ENCODE measurements around the gene RDH16. TPM values are rescaled to one million over a fixed set of nuclear protein-coding genes. Genes with fewer than 3 reads are reported as not detected.
"Not testable (repeated sequence)": the region's sequence is repeated elsewhere in the genome, so short reads cannot be mapped to it uniquely, and the experiment has no call there.

The RDH16 gene
- total and polyA plus RNA-seq, 2 experiments from 2014 or later, result 0.52 to 0.66 TPM

GRCh38 chr12:56941299-56942017, 15.9 kb downstream of the RDH16 start:
- Mint-ChIP-seq H3K4me3 (no peak overlapping the region; the same call in 2 of the 3 replicates), H3K27me3 (ENCODE audit: insufficient read depth, low read depth, poor library complexity) (peaks cover 2% of the 10 kb centered on the region), H3K36me3 (ENCODE audit: low read depth) (no peaks in the 10 kb centered on the region; the same call in 2 of the 3 replicates), H3K27ac (peak overlapping the region; percentile 16; the same call in 1 of the 2 replicates), H3K4me1 (no peaks in the 10 kb centered on the region), H3K9me3 (peaks cover 25% of the 10 kb centered on the region)
- DNase-seq (ENCODE audit: low spot score) (no peak), ATAC-seq (no peak)
- no peak for TF ChIP-seq JUNB (IDR thresholded peaks at IDR 0.05; ENCODE audit: unreplicated experiment)
- H4K20me1 ChIP-seq (replicated peaks; ENCODE audit: insufficient read depth), result no peaks in the 10 kb centered on the region
- H3K4me1 ChIP-seq (ENCODE audit: insufficient read depth), result no peaks in the 10 kb centered on the region
- peak overlapping the region; percentile 52; the same call in 1 of the 2 replicates for H2AFZ ChIP-seq
- no peak overlapping the region for H3K4me2 ChIP-seq
- no peaks in the 10 kb centered on the region for H3F3A ChIP-seq (replicated peaks; ENCODE audit: low read depth)
- no peak overlapping the region for H3K4me3 ChIP-seq
- no peaks in the 10 kb centered on the region for H3K9me2 ChIP-seq (ENCODE audit: insufficient read depth)
- no peak overlapping the region for H3K27ac ChIP-seq (ENCODE audit: low read depth)
- no peaks in the 10 kb centered on the region for H3K36me3 ChIP-seq (ENCODE audit: insufficient read depth)
- H3K27me3 ChIP-seq (ENCODE audit: insufficient read depth), result no peaks in the 10 kb centered on the region
- H3K79me2 ChIP-seq (replicated peaks; ENCODE audit: insufficient read depth), result no peaks in the 10 kb centered on the region

DNA sequence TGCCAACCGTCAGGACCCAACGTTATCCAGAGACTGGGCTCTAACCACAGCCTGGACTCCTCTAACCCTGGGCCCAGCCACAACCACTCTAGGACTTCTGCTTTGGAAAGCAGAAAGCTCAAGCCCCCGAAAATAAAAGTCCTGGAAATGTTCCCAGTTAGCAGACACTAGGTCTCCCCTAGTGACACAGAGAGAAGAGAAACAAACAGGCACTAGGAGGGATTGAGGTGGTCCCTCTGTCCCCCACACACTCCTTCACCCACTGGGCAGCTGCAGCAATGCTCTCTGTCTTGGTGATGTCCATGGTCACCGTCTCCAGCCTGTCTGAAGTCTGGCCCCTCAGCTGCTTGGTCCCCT, 16.5 kb downstream of the RDH16 start:
- not testable (repeated sequence) for H3K27ac Mint-ChIP-seq; H3K4me2 ChIP-seq; H3K36me3 Mint-ChIP-seq (ENCODE audit: low read depth); H3K9me2 ChIP-seq (ENCODE audit: insufficient read depth); H3K27me3 Mint-ChIP-seq (ENCODE audit: insufficient read depth, low read depth, poor library complexity); H3K4me1 Mint-ChIP-seq; H3K79me2 ChIP-seq (replicated peaks; ENCODE audit: insufficient read depth); H3F3A ChIP-seq (replicated peaks; ENCODE audit: low read depth); H2AFZ ChIP-seq; H3K27ac ChIP-seq (ENCODE audit: low read depth); ATAC-seq; DNase-seq (ENCODE audit: low spot score); H4K20me1 ChIP-seq (replicated peaks; ENCODE audit: insufficient read depth); H3K27me3 ChIP-seq (ENCODE audit: insufficient read depth); H3K4me3 Mint-ChIP-seq; H3K4me3 ChIP-seq; H3K36me3 ChIP-seq (ENCODE audit: insufficient read depth); H3K4me1 ChIP-seq (ENCODE audit: insufficient read depth)
- peaks cover 28% of the 10 kb centered on the region for H3K9me3 Mint-ChIP-seq

- Histone ChIP-seq H3K9me2 (ENCODE audit: insufficient read depth) (no peaks in the 10 kb centered on the region), H3K27ac (ENCODE audit: low read depth) (no peak overlapping the region), H3F3A (replicated peaks; ENCODE audit: low read depth) (no peaks in the 10 kb centered on the region), H3K4me3 (no peak overlapping the region), H3K36me3 (ENCODE audit: insufficient read depth) (no peaks in the 10 kb centered on the region), H3K79me2 (replicated peaks; ENCODE audit: insufficient read depth) (no peaks in the 10 kb centered on the region), H3K4me1 (ENCODE audit: insufficient read depth) (peaks cover 12% of the 10 kb centered on the region), H3K27me3 (ENCODE audit: insufficient read depth) (no peaks in the 10 kb centered on the region), H3K4me2 (no peak overlapping the region), H4K20me1 (replicated peaks; ENCODE audit: insufficient read depth) (no peaks in the 10 kb centered on the region), H2AFZ (no peak overlapping the region)
- Mint-ChIP-seq H3K9me3 (peaks cover 3% of the 10 kb centered on the region), H3K27ac (no peak overlapping the region), H3K36me3 (ENCODE audit: low read depth) (no peaks in the 10 kb centered on the region), H3K27me3 (ENCODE audit: insufficient read depth, low read depth, poor library complexity) (peaks cover 5% of the 10 kb centered on the region), H3K4me3 (no peak overlapping the region), H3K4me1 (peaks cover 10% of the 10 kb centered on the region; the same call in 2 of the 3 replicates)
- DNase-seq (ENCODE audit: low spot score) (no peak), ATAC-seq (no peak)
- TF ChIP-seq ZNF114 (CRISPR knock-in tag; IDR thresholded peaks at IDR 0.05) (no peak), ZNF331 (CRISPR knock-in tag; IDR thresholded peaks at IDR 0.05; ENCODE audit: low read depth) (no peak), NANOG (IDR thresholded peaks at IDR 0.05; ENCODE audit: borderline replicate concordance) (no peak), JUNB (IDR thresholded peaks at IDR 0.05; ENCODE audit: unreplicated experiment) (no peak), EZH2 (IDR thresholded peaks at IDR 0.05; ENCODE audit: low read depth, unreplicated experiment) (no peak)
- TF ChIP-seq, protein P1, sequence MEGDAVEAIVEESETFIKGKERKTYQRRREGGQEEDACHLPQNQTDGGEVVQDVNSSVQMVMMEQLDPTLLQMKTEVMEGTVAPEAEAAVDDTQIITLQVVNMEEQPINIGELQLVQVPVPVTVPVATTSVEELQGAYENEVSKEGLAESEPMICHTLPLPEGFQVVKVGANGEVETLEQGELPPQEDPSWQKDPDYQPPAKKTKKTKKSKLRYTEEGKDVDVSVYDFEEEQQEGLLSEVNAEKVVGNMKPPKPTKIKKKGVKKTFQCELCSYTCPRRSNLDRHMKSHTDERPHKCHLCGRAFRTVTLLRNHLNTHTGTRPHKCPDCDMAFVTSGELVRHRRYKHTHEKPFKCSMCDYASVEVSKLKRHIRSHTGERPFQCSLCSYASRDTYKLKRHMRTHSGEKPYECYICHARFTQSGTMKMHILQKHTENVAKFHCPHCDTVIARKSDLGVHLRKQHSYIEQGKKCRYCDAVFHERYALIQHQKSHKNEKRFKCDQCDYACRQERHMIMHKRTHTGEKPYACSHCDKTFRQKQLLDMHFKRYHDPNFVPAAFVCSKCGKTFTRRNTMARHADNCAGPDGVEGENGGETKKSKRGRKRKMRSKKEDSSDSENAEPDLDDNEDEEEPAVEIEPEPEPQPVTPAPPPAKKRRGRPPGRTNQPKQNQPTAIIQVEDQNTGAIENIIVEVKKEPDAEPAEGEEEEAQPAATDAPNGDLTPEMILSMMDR (conservative IDR thresholded peaks at IDR 0.05; ENCODE audit: low read depth in 2 of 2), result no peak
- TF ChIP-seq, protein P2, sequence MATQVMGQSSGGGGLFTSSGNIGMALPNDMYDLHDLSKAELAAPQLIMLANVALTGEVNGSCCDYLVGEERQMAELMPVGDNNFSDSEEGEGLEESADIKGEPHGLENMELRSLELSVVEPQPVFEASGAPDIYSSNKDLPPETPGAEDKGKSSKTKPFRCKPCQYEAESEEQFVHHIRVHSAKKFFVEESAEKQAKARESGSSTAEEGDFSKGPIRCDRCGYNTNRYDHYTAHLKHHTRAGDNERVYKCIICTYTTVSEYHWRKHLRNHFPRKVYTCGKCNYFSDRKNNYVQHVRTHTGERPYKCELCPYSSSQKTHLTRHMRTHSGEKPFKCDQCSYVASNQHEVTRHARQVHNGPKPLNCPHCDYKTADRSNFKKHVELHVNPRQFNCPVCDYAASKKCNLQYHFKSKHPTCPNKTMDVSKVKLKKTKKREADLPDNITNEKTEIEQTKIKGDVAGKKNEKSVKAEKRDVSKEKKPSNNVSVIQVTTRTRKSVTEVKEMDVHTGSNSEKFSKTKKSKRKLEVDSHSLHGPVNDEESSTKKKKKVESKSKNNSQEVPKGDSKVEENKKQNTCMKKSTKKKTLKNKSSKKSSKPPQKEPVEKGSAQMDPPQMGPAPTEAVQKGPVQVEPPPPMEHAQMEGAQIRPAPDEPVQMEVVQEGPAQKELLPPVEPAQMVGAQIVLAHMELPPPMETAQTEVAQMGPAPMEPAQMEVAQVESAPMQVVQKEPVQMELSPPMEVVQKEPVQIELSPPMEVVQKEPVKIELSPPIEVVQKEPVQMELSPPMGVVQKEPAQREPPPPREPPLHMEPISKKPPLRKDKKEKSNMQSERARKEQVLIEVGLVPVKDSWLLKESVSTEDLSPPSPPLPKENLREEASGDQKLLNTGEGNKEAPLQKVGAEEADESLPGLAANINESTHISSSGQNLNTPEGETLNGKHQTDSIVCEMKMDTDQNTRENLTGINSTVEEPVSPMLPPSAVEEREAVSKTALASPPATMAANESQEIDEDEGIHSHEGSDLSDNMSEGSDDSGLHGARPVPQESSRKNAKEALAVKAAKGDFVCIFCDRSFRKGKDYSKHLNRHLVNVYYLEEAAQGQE (IDR thresholded peaks at IDR 0.05; ENCODE audit: unreplicated experiment), result no peak
Observed at GRCh38 chr12:56935752-56936151, 21.7 kb downstream of the RDH16 start.

Data from GM23338 (cell line).